Pulmonary artery endothelial cell (primary cell): ENCODE data around the gene PREX1. TPM values are rescaled to one million over a fixed set of nuclear protein-coding genes. Genes with fewer than 3 reads are reported as not detected.
A peak's percentile ranks its signal among the peaks of the same experiment; 100 is the strongest.
"Not testable (repeated sequence)": the region's sequence is repeated elsewhere in the genome, so short reads cannot be mapped to it uniquely, and the experiment has no call there.

Source experiments
- DNase-seq: peaks from one replicate; pipeline ENCODE4 v3.0.0-alpha.2; 2011; ENCODE audit warnings: low read depth, low spot score
- total RNA-seq: library from RNA; depleted of rRNA; stranded (reverse); fragments of >200 nt; gene quantifications from 2 replicates; pipeline ENCODE4 v1.2.3, GENCODE V29; 2014

Gene PREX1
- total RNA-seq, 1 donor from 2014 or later, result 115 TPM

DNA sequence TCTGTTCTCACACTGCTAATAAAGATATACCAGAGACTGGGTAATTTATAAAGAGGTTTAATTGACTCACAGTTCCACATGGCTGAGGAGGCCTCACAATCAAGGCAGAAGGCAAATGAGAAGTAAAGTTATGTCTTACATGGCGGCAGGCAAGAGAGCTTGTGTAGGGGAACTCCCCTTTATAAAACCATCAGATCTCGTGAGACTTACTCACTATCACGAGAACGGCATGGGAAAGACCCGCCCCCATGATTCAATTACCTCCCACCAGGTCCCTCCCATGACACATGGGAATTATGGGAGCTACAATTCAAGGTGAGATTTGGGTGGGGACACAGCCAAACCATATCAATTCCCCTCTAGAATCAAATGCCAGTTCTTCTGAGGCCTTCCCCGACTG, 71.0 kb downstream of the PREX1 start:
- DNase-seq, result not testable (repeated sequence)

- no peak for DNase-seq
These were observed 73.5 kb downstream of the PREX1 start for GRCh38 chr20:48754292-48754691.

- no peak for DNase-seq
These were observed 74.8 kb downstream of the PREX1 start for GRCh38 chr20:48752963-48753362.

GRCh38 chr20:48751871-48752270, 75.9 kb downstream of the PREX1 start:
- DNase-seq, result no peak

GRCh38 chr20:48750941-48751635, 76.7 kb downstream of the PREX1 start:
- DNase-seq, result peak; percentile 82

DNA sequence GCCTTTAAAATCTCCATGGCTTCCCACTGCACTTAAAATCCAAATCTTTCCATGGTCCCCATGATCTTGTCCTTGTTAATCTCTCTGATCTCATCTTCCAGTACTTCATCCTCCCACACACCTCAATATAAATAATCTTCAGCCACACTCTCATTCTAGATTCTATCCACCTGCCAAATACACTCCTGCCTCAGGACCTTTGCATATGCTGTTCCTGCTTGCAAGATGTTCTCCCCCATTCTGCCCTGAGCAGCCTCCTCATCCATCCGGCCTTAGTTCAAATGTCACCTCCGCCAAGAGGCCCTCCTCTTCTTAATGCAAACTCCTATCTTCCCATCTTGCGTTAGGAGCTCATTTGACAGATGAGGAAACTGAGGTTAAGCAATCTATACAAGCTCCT, 77.4 kb downstream of the PREX1 start:
- DNase-seq, result no peak

DNA sequence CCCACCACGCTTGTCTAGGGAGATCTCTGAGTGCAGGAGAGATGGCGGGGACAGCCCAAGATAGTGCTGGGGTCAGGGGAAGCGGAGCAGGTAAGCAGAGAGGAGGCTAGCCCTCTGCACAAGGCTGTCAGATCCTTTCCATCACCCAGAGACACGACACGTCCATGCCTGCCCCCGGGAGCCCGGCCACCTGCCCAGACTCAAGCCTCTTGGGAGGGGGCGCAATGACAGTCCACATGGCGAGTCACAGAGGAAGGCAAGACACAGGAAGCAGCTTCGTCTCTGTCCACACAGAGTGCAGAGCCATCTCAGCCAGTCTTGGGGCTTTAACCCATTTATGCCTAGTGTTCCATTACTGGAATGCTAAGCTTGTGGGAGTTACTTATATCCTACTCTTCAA, 78.4 kb downstream of the PREX1 start:
- no peak for DNase-seq

- DNase-seq, result no peak
These were observed 79.2 kb downstream of the PREX1 start for GRCh38 chr20:48748556-48748955.

DNA sequence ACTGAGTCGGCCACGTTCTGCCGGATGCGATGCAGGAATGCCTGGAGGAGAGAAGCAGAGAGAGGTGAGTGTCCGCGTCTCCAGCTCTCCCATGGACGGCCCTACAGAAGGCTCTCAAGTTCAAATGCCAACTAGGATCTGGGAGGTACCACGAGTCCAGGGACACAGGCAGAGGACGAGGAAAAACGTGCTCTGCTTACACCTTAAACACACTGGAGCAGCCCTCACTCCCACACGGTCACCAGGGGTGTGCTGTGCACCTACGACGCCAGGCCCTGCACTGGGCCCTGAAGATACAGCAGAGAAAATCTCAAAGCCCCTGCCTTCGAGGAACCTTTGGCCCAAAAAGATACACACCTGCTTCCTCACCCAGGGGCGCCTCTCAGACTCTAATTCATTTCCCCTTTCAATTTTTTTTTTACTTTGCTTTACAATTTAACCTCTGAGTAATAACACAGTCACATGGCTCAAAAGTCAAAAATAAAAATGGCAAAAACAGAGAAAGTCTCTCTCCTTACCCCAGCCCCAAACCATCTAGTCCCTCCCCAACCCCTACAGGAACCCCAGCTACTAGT, 79.9 kb downstream of the PREX1 start:
- DNase-seq, result no peak

GRCh38 chr20:48745330-48745729, 82.5 kb downstream of the PREX1 start:
- no peak for DNase-seq

- no peak for DNase-seq
These were observed 83.3 kb downstream of the PREX1 start for GRCh38 chr20:48744515-48744914.

GRCh38 chr20:48743807-48744206, 84.0 kb downstream of the PREX1 start:
- DNase-seq, result no peak

- DNase-seq, result no peak
These were observed 84.7 kb downstream of the PREX1 start for GRCh38 chr20:48742912-48743680.

GRCh38 chr20:48742233-48742632, 85.6 kb downstream of the PREX1 start:
- no peak for DNase-seq

- DNase-seq, result no peak
These were observed 86.1 kb downstream of the PREX1 start for GRCh38 chr20:48741669-48742068.

GRCh38 chr20:48740712-48741111, 87.1 kb downstream of the PREX1 start:
- no peak for DNase-seq

DNA sequence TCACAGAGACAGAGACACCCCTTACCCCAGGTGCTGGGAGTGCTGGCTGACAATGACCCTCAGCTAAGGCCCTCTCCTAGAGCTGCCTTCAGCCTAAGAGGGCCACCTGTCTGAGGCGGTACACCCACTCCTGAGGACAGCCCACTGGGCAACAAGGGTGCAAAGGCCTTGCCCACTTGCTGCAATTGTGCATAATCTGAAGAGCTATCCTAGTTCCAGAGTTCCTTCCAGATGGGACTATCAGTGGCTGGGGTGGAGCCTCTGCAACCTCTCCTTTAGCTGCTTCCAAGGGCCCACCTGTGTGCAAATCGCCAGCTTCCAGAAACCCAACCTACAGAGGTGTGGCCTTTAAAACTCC, 87.5 kb downstream of the PREX1 start:
- no peak for DNase-seq

GRCh38 chr20:48739395-48740291, 88.2 kb downstream of the PREX1 start:
- DNase-seq, result no peak

DNA sequence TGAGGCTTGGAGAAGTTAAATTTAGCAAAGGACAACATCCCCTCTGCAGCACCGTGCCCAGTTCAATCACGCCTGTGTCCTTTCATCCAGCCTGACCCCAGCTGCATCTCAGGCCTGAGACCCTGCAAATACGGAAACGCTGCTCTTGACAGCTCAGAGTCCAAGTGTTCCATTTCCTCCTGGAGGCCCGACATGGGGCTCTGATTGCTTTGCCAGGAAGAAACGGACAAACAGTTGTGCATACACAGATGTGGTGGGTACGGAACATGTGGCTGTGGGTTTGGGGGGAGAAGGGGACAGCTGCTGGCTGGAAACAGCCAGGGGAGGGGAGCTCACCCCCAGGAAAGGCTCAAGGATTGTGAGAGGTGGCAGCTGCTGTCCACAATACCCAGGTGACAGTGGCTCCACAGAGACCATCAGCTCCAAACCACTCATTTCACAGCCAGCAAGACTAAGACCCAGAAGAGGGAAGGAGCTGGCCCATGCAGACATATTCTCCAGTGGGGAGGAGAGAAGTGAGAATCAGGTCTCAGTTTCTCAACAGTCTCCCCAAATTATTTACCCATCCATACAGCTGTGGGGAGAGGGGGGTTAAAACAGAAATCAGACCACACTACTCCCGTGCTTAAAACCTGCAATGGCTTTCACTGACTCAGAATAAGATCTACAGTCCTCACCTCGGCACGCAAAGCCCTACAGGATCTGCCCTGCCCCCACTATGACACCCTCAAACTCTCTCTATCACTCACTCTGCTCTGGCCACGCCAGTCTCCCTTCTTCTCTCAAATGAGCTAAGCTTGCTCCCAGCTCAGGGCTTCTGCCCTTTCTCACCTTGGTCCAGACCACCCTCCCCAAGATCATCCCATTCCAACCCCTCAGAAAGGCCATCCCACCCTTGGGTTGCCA, 89.1 kb downstream of the PREX1 start:
- DNase-seq, result no peak

- no peak for DNase-seq
These were observed 89.8 kb downstream of the PREX1 start for GRCh38 chr20:48738094-48738398.
